Left ventricle myocardium superior (tissue), 1 donor: ENCODE results near the gene IDE. TPM values are rescaled to one million over a fixed set of nuclear protein-coding genes. Genes with fewer than 3 reads are reported as not detected.
"Not testable (repeated sequence)": the region's sequence is repeated elsewhere in the genome, so short reads cannot be mapped to it uniquely, and the experiment has no call there.

Experiments used
- ATAC-seq: fragments of 200-7000 bp; cut with Tn5 transposase; one replicate; pipeline ENCODE4 v1.9.1; 2020; ENCODE audit warnings: mild to moderate bottlenecking, moderate library complexity
- DNase-seq: peaks from one replicate; pipeline ENCODE4 v3.0.0-alpha.2; 2020
- intact Hi-C: fragments of 100-400 bp; cut with micrococcal nuclease; formaldehyde crosslinking; loops from one replicate; pipeline ENCODE4 v1.11.0; 2022
- total RNA-seq: library from RNA; stranded (reverse); fragmentation: NEBNext Ultra II Directional; extraction: Animal tissue kit (Norgen Biotek cat#: 25700); gene quantifications from one replicate; pipeline ENCODE4 v1.2.1, GENCODE V29; 2021
- donor health status: DM: no; HTN: yes; CAD: no; lungs with severe emphysema.

Gene IDE
- total RNA-seq, 1 donor from 2014 or later, result 47.8 TPM

DNA sequence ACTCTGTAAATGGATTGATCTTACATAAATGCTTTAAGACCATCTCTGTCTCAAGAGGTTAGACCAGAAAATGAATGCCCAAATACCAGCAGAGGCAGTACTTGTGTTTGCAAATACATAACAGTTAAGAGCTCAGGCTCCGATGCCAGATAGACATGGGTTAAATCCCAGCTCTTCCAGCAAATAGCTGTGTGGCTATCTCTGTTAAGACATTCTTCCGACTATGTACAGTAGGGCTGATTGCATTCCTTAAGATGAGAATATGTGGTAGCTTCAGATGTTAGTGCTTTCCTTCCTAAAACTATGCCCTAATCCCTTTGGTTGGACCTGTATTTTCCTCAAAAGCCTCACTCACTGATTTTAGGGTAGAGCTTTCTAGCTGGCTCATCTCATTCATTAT, 2.2 kb downstream of the IDE start:
- intact Hi-C loops, result loop anchor here (10.0 kb wide), 1 partner anchor 57 kb away; no protein-coding TSS in a partner anchor
- DNase-seq (no peak), ATAC-seq (no peak)

DNA sequence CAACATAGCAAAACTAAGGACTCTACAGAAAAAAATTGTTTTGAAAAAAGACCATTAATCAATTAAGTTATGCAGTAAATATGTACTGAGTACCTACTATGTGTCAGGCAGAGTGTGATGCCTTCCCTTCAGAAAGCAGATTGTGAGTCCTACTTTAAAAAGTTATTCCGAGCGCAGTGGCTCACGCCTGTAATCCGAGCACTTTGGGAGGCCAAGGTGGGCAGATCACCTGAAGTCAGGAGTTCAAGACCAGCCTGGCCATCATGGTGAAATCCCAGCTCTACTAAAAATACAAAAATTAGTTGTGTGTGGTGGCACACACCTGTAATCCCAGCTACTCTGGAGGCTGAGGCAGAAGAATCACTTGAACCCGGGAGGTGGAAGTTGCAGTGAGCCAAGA, 4.2 kb downstream of the IDE start:
- intact Hi-C loops, result loop anchor here (10.0 kb wide), 1 partner anchor 55 kb away; no protein-coding TSS in a partner anchor
- not testable (repeated sequence) for ATAC-seq, DNase-seq

DNA sequence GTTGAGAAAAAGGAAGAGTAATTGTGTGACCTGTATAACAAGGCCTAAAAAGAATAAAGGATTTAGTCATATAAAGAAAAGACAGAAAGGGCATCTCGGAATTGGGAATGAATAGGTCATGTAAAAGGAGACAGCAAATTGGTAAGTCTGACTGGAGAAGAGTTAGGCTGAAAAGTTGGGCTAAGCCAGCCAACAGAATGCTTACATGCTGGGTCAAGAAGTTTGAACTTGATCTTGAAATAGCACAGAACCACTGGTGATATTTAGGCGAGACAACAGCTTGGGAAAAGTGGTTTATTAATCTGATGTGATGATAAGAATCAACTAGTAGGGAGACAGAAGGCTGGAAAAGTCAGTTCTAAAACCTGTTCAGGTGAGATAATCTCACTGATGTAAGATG, 4.8 kb downstream of the IDE start:
- ATAC-seq, result no peak
- intact Hi-C loops, result no loop called here
- DNase-seq, result no peak

DNA sequence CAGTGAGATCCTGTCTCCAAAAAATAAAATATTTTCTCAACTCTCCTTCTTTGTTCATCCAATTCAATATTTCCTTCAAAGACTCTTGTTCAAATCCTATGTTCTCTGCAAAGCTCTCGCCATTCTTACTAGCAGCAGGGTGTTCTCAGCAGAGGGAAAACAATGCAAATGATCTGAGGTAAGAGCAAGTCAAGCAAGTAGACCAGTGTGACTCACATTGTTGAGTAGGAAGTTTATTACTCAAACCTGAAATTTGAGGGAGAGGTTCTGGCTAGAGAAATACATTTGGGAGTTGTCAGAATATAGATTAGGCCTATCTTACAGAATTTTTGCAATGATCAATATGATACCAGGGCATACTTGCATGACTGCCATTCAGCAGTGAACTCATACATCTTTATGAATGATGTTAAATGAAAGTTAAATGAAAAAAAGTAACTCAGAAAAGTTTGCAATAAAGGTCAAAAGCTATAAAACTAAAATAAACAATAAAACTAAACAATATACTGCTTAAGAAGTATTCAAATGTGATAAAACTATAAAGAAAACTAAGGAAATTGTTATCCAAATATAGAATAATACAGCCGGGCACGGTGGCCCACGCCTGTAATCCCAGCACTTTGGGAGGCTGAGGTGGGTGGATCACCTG, 5.8 kb downstream of the IDE start:
- intact Hi-C loops, result no loop called here
- DNase-seq (no peak), ATAC-seq (no peak)

DNA sequence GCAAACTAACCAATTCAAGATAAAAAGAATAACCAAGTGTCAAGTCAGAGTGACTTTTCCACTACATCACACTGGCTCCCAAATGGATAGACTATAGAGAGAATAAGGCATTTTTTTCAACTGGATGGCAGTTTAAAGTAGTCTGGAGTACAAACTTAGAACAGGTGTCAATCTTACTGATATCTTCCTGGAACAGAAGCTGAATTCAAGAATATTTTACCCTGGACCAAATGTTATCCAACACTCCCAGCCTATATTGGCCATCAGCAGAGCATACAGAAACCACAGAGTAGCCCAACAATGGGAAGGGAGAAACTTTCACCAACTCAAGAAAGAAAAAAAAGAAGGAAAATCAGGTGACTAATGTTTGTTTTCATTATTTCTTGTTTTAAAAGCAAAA, 11.5 kb downstream of the IDE start:
- intact Hi-C loops, result no loop called here
- ATAC-seq (no peak), DNase-seq (no peak)

DNA sequence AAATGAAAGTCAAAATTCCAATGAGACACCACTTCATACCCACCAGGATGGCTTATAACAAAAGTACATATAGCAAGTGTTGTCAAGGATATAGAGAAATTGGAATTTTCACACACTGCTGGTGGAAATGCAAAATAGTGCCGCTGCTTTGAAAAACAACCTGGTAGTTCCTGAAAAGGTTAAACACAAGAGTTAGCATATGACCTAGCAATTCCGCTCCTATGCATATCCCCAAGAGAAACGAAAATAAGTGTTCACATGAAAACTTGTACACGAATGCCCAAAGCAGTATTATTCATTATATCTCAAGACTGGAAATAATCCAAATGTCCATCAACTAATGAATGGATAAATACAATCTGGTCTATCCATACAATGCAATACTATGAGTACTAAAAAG, 14.8 kb downstream of the IDE start:
- DNase-seq (no peak), ATAC-seq (no peak)
- intact Hi-C loops, result no loop called here

DNA sequence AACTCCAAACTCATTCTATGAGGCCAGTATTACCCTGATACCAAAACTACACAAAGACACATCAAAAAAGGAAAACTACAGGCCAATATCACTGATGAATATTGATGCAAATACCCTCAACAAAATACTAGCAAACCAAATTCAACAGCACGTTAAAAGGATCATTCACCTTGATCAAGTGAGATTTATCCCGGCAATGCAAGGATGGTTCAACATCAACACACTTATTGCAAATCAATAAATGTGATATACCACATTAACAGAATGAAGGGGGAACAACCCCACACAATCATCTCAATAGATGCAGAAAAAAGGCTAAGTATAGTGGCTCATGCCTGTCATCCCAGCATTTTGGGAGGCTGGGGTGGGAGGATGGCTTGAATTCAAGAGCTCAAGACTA, 19.9 kb downstream of the IDE start:
- intact Hi-C loops, result no loop called here
- DNase-seq, result no peak
- no peak for ATAC-seq

DNA sequence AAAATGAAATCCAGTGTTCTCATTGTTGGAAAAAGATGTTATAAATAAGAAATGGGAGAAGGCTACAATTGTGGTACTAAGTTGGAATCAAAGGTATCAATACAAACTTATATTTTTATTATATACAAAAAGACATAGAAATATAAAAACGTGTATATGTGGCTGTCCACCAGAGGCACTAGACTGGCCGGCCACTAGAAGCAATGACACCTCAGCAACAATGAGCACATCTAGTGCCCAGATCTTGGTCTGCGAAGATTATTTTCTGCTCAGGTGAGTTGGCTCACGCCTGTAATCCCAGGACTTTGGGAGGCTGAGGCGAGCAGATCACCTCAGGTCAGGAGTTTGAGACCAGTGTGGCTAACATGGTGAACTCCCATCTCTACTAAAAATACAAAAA, 21.6 kb downstream of the IDE start:
- intact Hi-C loops, result no loop called here
- ATAC-seq (no peak), DNase-seq (no peak)

DNA sequence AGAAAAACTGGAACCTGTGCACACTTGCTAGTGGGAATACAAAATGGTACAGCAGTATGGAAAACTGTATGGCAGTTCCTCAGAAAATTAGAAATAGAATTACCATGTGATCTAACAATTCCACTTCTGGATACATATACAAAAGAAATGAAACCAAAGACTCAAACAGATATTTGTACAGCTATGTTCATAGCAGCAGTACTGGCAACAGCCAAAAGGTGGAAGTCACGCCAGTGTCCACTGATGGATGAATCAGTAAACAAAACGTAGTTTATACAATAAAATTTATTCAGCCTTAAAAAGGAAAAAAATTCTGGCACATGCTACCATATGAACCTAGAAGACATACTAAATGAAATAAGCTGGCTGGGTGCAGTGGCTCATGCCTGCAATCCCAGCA, 23.0 kb downstream of the IDE start:
- no peak for ATAC-seq

DNA sequence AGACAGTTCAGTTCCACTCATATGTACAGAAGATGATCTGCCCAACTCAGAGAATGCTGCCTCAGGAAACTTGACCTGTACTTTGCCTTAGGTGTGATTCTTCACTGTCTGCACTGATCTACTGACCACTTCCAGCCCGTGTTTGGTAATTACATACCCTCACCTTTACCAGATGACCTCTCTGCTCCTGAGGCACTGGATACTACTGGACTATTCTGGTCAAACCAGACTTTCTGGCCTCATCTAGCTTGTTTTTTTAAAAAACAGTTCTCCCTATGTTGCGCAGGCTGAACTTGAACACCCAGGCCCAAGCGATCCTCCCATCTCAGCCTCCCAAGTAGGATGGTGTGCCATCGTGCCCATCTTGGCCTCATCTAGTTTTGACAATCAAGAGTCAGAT, 26.2 kb downstream of the IDE start:
- no peak for DNase-seq
- intact Hi-C loops, result no loop called here
- no peak for ATAC-seq

More for the DNA sequence above, 23.0 kb downstream of the IDE start:
- DNase-seq, result no peak
- intact Hi-C loops, result no loop called here

DNA sequence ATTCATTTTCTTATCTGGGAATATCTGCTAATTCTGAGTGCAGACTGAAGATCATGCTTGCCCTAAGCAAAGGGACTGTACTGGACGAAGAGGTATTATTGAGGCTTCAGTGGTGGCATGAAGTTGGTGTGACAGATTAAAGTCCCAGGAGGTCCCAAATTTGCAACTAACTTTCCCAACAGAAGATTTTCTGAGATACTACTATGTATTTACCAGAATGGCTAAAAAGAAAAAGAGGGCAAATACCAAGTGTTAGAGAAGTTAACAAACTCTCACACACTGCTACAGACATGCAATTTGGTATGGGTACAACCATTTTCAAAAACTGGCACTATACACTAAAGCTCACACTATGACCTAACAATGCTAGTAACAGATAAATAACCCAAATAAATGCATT, 28.3 kb downstream of the IDE start:
- no peak for ATAC-seq
- DNase-seq, result no peak
- intact Hi-C loops, result no loop called here

DNA sequence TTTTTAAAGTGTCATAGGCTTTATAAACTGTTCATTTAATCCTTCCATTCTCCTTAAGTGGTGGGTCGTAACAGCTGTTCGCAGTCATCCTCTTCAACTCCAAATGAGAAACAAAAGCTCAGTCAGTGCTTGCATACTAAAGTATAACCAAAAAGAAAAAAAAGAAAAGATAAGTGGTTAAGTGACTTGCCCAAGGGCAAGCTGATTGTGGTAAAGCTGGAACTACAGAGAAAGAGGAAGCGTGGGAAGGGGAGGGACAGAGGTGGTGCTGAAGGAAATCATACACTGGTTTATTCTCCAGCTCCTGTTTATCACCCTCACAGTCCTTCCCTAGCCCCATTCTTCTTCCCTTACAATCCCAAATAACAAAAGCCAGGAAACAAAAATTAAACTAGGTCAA, 29.6 kb downstream of the IDE start:
- no peak for DNase-seq
- no peak for ATAC-seq
- intact Hi-C loops, result no loop called here

DNA sequence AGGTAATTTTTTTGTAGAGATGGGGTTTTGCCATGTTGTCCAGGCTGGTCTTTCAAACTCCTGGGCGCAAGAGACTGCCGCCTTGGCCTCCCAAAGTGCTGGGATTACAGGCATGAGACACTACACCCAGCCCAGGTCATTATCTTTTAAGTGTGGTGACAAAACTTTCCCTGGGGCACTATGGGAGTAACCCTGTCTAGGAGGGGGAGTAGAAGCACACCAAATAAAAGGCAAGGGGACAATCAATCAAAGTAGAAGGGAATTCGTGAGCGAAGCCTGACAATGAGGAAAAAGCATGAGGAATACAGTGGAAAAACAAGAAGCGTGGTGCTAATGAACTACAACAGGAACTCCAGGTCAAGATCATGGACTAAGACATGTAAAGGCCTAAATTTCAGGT, 31.4 kb downstream of the IDE start:
- no peak for DNase-seq
- intact Hi-C loops, result no loop called here

DNA sequence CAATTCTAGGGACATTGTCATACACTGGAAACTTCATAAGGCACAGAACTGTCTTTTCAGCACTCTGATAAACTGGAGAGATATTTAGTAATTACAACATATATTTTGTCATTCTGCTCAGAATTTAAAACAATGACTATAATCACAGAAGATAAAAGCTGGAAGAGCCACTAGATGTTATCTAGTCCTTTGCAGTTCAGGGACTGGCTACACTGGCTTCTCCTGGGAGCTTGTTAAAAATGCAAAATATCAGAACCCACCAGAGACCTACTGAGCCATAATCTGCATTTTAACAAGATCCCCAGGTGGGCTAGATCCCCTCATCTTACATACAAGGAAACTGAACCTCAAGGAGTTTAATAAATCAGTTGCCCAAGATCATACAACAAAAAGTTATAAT, 32.3 kb downstream of the IDE start:
- ATAC-seq (no peak), DNase-seq (no peak)
- intact Hi-C loops, result no loop called here

More for the DNA sequence above, 31.4 kb downstream of the IDE start:
- no peak for ATAC-seq

DNA sequence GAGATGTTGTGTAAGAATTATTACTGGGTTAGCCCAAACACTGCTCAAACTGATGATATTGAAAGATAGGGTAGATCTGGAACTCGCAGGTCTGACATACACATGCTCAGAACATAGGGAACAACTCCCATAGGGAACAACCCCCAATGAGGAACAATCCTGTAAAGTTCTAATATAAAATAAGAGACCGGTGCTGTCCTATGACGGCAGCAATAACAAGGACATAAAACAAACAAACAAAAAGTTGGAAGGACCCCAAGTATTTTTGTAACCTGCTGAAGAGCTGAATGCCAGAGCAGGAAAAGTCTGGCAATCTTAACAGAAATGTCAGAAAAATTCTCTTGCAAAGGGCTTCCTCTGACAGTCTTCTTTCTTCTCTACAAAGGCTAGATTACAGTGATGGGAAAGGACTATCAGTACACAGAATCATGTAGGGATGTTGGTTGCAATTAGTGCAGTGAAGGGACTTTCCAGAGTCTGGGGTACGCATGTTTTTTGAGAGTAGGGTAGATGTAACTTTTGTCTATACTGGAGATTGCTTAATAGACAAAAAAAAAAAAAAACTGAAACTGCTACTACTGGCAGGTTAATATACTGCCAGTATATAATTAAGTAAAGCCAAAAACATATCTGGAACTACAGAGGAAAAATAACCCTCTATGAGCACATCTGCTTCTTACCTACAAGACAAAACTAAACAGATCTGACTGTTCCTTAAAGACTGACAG, 35.5 kb downstream of the IDE start:
- intact Hi-C loops, result no loop called here
- ATAC-seq (no peak), DNase-seq (no peak)

DNA sequence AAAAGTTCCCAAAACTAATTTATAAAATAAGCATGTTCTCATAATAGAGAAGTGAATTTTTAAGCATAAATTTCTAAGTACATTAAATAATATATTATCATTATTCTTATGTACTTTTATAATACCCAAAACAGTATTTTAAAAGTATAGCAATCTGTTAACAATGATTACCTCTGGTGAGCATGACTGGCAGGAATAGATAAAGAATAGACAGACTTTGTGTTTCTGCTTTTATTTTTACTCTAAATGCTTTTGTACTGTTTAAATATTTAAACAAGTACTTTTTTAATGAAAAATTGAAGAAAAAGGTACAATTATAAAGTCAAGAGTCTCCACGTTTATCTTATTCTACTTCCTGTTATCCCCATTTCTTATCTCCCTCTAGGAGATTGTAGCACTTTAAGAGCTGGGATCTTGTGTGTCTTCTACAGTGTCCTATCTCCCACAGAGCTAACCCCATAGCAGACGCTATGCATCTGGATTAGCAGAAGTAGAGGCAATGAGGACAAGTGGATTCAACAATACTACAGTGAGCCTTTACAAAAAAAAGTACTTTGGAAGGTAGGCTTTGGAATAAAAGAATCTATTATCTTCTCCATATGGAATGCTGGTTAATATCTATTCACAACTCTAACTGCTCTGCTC, 42.9 kb downstream of the IDE start:
- no peak for ATAC-seq
- intact Hi-C loops, result no loop called here

DNA sequence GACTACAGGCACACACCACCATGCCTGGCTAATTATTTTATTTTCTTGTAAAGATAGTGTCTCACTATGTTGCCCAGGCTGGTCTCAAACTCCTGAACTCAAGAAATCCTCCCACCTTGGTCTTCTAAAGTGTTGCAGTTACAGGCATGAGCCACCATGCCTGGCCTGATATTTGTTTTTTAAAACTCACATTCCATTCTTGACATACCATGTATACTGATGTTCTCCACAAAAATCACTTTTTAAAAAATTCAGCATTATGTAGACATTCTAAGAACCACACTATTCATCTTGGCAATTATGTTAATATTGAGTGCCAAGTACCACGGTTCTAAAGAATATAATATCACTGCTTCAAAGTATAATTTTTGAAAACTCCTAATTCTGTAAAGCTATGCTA, 43.5 kb downstream of the IDE start:
- intact Hi-C loops, result no loop called here
- no peak for ATAC-seq
- no peak for DNase-seq

More for the DNA sequence above, 42.9 kb downstream of the IDE start:
- no peak for DNase-seq

DNA sequence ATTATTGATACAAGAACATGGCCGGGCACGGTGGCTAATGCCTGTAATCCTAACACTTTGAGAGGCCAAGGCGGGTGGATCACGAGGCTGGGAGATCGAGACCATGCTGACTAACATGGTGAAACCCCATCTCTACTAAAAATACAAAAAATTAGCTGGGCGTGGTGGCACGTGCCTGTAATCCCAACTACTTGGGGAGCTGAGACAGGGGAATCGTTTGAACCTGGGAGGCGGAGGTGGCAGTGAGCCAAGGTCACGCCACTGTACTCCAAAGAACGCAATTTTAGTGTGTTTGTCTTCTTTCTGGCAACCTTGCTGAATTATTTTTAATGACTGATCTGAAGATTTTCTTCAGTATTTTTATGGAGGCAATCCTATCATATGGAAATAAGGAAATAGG, 46.2 kb downstream of the IDE start:
- intact Hi-C loops, result no loop called here
- DNase-seq (no peak), ATAC-seq (no peak)

DNA sequence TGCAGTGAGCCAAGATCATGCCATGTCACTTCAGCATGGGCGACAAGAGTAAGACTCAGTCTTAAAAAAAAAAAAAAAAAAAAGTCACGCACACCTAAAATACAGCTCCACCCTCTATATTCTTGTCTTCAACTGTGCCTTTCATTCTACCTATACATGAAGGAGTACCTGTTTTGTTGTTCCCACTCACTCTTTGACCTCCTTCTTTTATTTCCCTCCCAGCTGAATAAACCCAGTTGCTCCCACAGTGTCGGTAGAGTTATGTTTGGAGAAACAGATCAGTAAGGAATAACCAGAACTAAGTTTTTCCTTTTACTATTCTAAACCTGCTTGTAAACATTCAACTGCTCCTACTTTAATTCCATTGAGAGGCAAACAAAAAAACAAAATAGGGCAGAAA, 50.3 kb downstream of the IDE start:
- DNase-seq, result no peak
- no peak for ATAC-seq
- intact Hi-C loops, result no loop called here

DNA sequence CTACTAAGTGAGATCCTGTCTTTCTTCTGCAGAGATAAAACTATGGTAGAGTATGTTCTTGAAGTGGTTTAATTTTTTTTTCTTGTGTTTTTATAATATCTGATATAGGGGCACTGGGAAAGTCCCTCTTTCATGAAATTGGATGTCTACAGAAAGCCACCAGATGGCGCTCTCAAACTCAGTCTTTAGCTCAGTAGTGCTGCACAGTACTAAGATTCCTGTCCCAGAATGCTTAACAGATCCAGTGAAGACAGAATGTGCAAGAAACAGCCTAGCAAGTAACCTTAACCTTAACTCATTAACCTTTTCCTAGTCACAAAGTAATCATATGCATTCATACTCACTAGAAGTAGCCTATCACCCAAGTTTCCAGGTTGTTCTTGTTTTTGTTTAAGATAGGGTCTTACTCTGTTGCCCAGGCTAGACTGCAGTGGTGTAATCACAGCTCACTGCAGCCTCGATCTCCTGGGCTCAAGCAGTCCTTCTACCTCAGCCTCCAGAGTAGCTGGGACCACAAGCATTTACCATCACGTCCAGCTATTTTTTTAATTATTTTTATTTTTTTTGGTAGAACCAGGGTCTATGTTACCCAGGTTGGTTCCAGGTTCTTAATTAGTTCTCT, 56.7 kb downstream of the IDE start:
- DNase-seq (no peak), ATAC-seq (peak; percentile 81)
- intact Hi-C loops, result loop anchor here (10.0 kb wide), 2 partner anchors 58 to 368 kb away; partner anchors contain the start of gene IDE
